ENCODE measurements around the gene ANKS4B.

DNA sequence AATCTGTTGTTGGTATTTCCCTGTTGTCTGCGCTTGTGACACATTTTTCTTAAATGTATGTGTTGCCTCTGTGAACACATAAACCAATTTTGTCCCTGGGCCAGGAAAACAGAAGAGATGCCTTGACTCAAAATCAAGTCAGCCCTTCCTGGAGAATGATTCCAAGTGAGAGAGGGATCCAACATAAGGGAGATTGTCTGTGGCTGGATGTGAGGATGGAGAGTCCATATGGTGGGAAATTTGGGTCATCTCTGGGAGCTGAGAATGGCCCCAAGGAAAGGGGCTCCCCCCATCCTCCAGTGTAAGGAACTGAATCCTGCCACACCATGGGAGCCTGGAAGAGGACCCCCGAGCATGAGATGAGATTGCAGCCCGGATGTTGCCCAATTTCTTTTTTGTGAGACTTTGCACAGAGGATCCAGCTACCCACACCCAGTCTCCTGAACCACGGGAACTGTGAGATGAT lies 31.1 kb downstream of the ANKS4B start:
- TF ChIP-seq POLR2A (IDR thresholded peaks at IDR 0.05; ENCODE audit: low read length) (no peak), GATA1 (IDR thresholded peaks at IDR 0.05; ENCODE audit: low read depth, low read length) (no peak)
